Activated naive CD4-positive, alpha-beta T cell treated with anti-CD3 and anti-CD28 coated beads, Interleukin-2, amount 50 U/mL, for 72 hours (primary cell): Measurements from ENCODE around the gene YIPF5. TPM values are rescaled to one million over a fixed set of nuclear protein-coding genes. Genes with fewer than 3 reads are reported as not detected.

Source experiments
- total RNA-seq, 2 donors: library from RNA; stranded (reverse); gene quantifications; one replicate each; pipeline ENCODE4 v1.2.3, GENCODE V29; 2022

YIPF5 gene
- total RNA-seq, 2 donors from 2014 or later = 36.6 to 47.8 TPM

Other genes with a start within 250 kb of the YIPF5 start
- 1 to 10 TPM in 1 of 2 donors, under 1 TPM in 1; 0.23 to 1.4 TPM for gene KCTD16, start 214 bp upstream of the YIPF5 start, total RNA-seq